Globus pallidus (tissue), 1 donor: ENCODE data around the gene NIPBL.
"Not testable (repeated sequence)": the region's sequence is repeated elsewhere in the genome, so short reads cannot be mapped to it uniquely, and the experiment has no call there.

Experiments
- DNase-seq: peaks from one replicate; pipeline ENCODE4 v3.0.0-alpha.2; 2015; ENCODE audit warnings: low spot score

The NIPBL gene

DNA sequence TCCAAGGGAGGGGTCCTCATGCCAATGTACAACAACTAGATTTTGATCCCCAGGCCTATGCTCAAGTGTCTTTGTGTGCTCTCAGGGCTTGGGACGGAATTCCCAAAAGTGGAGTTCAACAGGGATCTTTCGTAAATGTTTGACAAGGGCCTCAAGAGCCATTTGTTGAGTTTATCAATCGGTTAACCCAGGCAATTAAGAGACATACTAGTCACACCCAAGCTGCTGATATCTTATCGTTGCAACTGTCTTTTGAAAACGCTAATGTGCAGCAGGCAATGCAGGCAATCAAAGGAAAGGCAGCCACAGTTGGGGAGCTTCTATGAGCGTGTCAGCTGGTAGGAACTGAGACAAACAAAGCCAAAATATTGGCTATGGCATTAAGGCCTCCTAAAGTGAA, 211.4 kb downstream of the NIPBL start:
- no peak for DNase-seq

DNA sequence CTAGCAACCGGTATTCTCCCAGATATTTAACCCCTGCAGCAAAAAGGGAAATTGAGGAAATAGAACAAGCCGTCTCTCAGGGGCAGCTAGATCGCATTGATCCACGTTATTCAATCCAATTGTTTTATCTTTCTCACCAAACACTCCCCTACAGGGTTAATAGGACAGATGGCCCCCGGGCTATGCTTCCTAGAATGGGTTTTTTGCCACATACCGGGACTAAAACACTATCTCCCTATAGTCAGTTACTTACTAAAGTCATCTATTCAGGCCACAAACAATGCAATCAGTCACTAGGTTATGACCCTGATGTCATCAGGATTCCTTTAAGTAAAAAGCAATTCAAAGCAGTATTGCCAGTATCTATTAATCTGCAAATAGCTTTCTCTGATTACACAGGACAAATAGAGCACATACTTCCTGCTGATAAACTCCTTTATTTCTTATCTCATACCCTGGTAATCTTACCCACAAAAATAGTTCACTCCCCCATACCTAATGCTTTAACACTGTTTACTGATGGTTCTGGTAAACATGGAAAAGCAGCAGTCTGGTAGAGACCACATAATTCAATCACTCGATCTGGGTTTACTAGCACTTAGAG, 213.7 kb downstream of the NIPBL start:
- no peak for DNase-seq

DNA sequence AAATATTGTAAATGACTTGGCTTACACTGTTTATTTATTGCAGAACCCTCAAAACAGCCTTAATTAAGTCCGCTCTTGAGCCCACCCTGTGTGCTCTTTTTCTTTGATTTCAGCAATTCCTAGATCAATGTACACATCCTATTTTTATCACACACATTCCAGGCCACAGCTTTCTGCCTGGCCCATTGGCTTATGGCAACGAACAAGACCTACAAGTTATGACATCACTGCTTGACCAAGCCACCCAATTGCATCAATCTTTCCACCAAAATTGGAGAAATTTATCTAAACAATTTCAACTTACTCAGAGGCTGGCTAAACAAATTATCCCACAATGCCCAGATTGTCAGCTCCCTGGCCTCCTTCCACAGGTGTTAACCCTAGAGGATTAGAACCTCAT, 214.2 kb downstream of the NIPBL start:
- DNase-seq: no peak

GRCh38 chr5:37093795-37094194, 217.2 kb downstream of the NIPBL start:
- DNase-seq: not testable (repeated sequence)

DNA sequence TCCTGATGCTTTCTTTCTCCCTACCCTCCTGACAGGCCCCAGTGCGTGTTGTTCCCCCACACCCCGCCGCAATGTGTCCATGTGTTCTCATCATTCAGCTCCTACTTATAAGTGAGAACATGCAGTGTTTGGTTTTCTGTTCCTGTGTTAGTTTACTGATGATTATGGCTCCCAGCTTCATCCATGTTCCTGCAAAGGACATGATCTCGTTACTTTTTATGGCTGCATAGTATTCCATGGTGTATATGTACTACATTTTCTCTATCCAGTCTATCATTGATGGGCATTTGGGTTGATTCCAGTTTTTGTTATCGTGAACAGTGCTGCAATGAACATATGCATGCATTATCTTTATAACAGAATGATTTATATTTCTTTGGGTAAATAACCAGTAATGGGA, 222.7 kb downstream of the NIPBL start:
- DNase-seq: not testable (repeated sequence)

- no peak for DNase-seq
Observed at GRCh38 chr5:37103302-37103701, 226.7 kb downstream of the NIPBL start.

GRCh38 chr5:37109338-37109737, 232.8 kb downstream of the NIPBL start:
- DNase-seq: no peak

DNA sequence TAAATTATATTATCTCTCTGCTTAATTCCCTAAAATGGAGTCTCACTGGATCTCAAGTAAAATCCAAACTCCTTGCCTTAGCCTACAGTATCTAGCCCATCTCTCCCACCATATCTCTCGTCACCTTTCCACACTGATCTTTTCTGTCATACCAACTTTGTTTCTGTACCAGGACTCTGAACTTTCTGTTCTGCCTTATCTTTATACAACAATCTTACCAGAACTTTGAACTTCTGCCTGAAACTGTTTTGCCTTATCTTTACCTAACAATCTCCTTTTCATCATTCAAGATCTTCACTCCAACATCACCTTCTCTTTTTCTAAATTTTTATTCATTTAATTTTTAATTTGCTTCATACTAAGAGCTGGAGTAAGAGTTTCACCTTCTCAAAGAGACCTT, 233.6 kb downstream of the NIPBL start:
- no peak for DNase-seq

- DNase-seq: no peak
Observed at GRCh38 chr5:37111426-37112382, 235.1 kb downstream of the NIPBL start.

DNA sequence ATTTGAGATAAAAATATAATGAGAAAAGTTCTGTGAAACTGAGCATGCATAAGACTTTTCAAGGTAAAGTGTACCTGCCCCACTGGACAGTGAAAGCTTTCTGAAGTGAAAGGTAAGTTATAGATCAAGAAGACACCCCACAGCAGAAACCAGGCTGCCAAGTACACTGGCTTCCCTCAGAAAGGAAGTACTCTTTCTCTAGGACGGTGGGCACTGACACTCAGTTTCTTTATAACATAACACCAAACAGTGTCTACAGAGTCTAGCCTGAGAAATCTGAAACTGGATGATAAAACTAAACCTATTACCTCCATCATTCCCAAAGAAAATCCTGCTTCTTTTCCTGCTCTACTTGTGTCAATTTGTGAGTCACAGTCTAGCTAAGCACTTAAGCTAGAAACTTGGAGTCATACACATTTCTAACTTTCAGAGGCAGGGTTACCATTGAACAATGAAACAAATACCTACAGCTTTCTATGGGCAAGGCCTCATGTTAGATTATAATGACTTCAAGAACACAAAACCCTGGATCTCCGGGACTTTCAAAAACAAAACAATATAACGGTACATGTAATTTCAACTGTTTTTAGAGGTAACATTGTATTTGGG, 235.9 kb downstream of the NIPBL start:
- no peak for DNase-seq
